ENCODE results near the gene ERG.

GRCh38 chr21:38454702-38455101 is 43.6 kb downstream of the ERG start:
- no peak for TF ChIP-seq CTCF (CRISPR knock-in tag; IDR thresholded peaks at IDR 0.05)
- TF ChIP-seq ZNF83 (CRISPR knock-in tag; IDR thresholded peaks at IDR 0.05; ENCODE audit: borderline replicate concordance): no peak
- TF ChIP-seq ZSCAN20 (CRISPR knock-in tag; IDR thresholded peaks at IDR 0.05; ENCODE audit: borderline replicate concordance): no peak
- TF ChIP-seq KAT7 (CRISPR knock-in tag; IDR thresholded peaks at IDR 0.05; ENCODE audit: borderline replicate concordance): no peak
- TF ChIP-seq FOSL2 (CRISPR knock-in tag; IDR thresholded peaks at IDR 0.05): no peak
- TF ChIP-seq POLR2A (IDR thresholded peaks at IDR 0.05; ENCODE audit: insufficient read depth in 1 of 2, low read depth in 2 of 2, low read length in 2 of 2): no peak
- TF ChIP-seq ISX (CRISPR knock-in tag; conservative IDR thresholded peaks at IDR 0.05): no peak
- no peak for TF ChIP-seq REST (IDR thresholded peaks at IDR 0.05; ENCODE audit: borderline replicate concordance in 1 of 2, low read depth in 1 of 2, low read length in 2 of 2)

Measured in HepG2 (cell line).